ENCODE measurements around the gene SLC39A10. TPM values are rescaled to one million over a fixed set of nuclear protein-coding genes. Genes with fewer than 3 reads are reported as not detected.

SLC39A10 gene
- total and polyA plus RNA-seq, 9 of the 15 experiments (the other 6 are each of a cell fraction or from before 2014, with no cell fraction given) = 12.5 to 40.1 (median 23.1) TPM

GRCh38 chr2:195657634-195658540 lies 861 bp downstream of the SLC39A10 start (continued):
- TF ChIP-seq ETV5 (CRISPR knock-in tag; IDR thresholded peaks at IDR 0.05; ENCODE audit: low read depth) = no peak
- no peak for TF ChIP-seq POLR2B (IDR thresholded peaks at IDR 0.05; ENCODE audit: low read depth, partially characterized antibody)
- TF ChIP-seq CCAR2 (IDR thresholded peaks at IDR 0.05; ENCODE audit: low read depth, low read length) = no peak
- TF ChIP-seq SAFB2 (IDR thresholded peaks at IDR 0.05; ENCODE audit: borderline replicate concordance, low read depth, low read length, severe bottlenecking) = no peak
- TF ChIP-seq ZNF133 (CRISPR knock-in tag; IDR thresholded peaks at IDR 0.05) = no peak
- peak; percentile 55 for TF ChIP-seq RBM39 (optimal IDR thresholded peaks at IDR 0.05; ENCODE audit: low read depth, low read length)
- TF ChIP-seq MTF1 (CRISPR knock-in tag; IDR thresholded peaks at IDR 0.05; ENCODE audit: borderline replicate concordance) = no peak
- TF ChIP-seq MGA (IDR thresholded peaks at IDR 0.05) = peak; percentile 84
- no peak for TF ChIP-seq RUNX1 (IDR thresholded peaks at IDR 0.05; ENCODE audit: low read depth)
- no peak for TF ChIP-seq RERE (CRISPR knock-in tag; IDR thresholded peaks at IDR 0.05; ENCODE audit: borderline replicate concordance)

All from K562 (cell line).